Measurements from ENCODE around the gene PCBD2.
A peak's percentile ranks its signal among the peaks of the same experiment; 100 is the strongest.
"Not testable (repeated sequence)": the region's sequence is repeated elsewhere in the genome, so short reads cannot be mapped to it uniquely, and the experiment has no call there.

Gene PCBD2

DNA sequence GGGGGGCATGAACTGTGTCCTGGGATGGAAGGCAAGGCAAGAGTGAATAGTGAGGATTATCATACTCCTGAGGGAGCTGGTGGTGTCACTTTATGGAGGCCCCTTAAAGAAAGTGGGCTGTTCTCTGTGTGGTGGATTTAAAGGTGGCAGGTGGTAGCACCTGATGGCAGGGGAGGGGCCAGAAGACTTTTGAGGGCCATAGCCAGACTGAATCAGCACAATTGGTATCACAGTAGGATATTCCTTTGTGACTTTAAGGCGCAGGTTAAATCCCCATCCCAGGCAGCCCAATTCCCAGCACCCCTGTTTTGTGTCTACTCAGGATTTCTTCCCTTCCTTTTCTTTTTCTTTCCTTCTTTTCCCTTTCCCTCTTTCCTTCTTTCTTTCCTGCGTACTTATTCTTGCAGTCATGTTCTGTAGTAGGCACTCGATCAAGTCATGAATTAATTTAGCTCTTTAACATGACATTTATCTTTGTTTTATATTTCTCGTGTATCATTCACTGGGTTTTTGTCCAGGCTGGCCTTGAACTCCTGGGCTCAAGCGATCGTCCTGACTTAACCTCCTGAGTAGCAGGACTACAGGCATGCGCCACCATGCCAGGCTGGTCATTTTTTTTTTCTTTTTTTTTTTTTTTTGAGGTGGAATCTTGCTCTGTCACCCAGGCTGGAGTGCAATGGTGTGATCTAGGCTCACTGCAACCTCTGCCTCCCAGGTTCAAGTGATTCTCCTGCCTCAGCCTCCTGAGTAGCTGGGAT lies 11.0 kb upstream of the PCBD2 start:
- in situ Hi-C loops (cut with HindIII; ENCODE audit: low pct_ligation_motif_present, low sequenced_read_pairs), result no loop called here
- no peak for DNase-seq
- no peak for TF ChIP-seq CTCF (IDR thresholded peaks at IDR 0.05; ENCODE audit: low read depth, low read length, missing control alignments)
- Histone ChIP-seq H3K27ac (no peak overlapping the region), H3K4me3 (ENCODE audit: low read depth, low read length) (no peak overlapping the region), H3K36me3 (replicated peaks) (peaks cover 3% of the 10 kb centered on the region), H3K27me3 (replicated peaks) (no peaks in the 10 kb centered on the region)

GRCh38 chr5:134902071-134902801 lies 2.7 kb upstream of the PCBD2 start:
- in situ Hi-C loops (cut with HindIII; ENCODE audit: low pct_ligation_motif_present, low sequenced_read_pairs), result no loop called here
- peak; percentile 11 for DNase-seq
- no peak overlapping the region for H3K27ac ChIP-seq
- H3K27me3 ChIP-seq (replicated peaks), result no peaks in the 10 kb centered on the region
- no peak overlapping the region for H3K4me3 ChIP-seq (ENCODE audit: low read depth, low read length)
- TF ChIP-seq CTCF (IDR thresholded peaks at IDR 0.05; ENCODE audit: low read depth, low read length, missing control alignments), result no peak
- H3K36me3 ChIP-seq (replicated peaks), result peaks cover 2% of the 10 kb centered on the region

GRCh38 chr5:134905246-134905996 lies 490 bp downstream of the PCBD2 start:
- Histone ChIP-seq H3K27ac (peak overlapping the region; percentile 89), H3K36me3 (replicated peaks) (no peaks in the 10 kb centered on the region), H3K27me3 (replicated peaks) (no peaks in the 10 kb centered on the region), H3K4me3 (ENCODE audit: low read depth, low read length) (peak overlapping the region; percentile 77)
- TF ChIP-seq CTCF (IDR thresholded peaks at IDR 0.05; ENCODE audit: low read depth, low read length, missing control alignments), result peak; percentile 64
- peak; percentile 63 for DNase-seq
- in situ Hi-C loops (cut with HindIII; ENCODE audit: low pct_ligation_motif_present, low sequenced_read_pairs), result no loop called here

DNA sequence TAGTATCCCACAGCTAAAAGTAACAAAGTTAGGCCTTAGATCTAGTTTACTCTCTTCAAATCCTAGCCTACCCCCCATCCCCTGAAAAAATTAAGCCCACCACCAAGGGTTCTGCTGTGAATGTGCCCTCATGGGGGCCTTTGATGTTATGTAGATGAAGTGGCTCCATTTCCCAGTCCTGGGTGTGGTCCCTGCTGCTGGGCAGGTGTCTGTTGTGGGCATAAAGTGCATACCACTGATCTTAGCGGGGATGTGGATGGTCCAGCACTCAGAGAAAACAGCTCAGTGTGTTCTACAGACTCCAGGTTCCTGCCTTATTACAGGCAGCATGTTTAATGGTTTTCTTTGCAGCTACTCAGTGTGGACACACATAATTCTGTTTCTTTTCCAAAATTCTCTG lies 1.9 kb downstream of the PCBD2 start:
- H3K36me3 ChIP-seq (replicated peaks), result peaks cover 2% of the 10 kb centered on the region
- no peak overlapping the region for H3K4me3 ChIP-seq (ENCODE audit: low read depth, low read length)
- no peak overlapping the region for H3K27ac ChIP-seq
- in situ Hi-C loops (cut with HindIII; ENCODE audit: low pct_ligation_motif_present, low sequenced_read_pairs), result no loop called here
- no peak for DNase-seq
- H3K27me3 ChIP-seq (replicated peaks), result no peaks in the 10 kb centered on the region
- no peak for TF ChIP-seq CTCF (IDR thresholded peaks at IDR 0.05; ENCODE audit: low read depth, low read length, missing control alignments)

- H3K4me3 ChIP-seq (ENCODE audit: low read depth, low read length); DNase-seq; H3K36me3 ChIP-seq (replicated peaks); H3K27me3 ChIP-seq (replicated peaks); H3K27ac ChIP-seq; in situ Hi-C loops (cut with HindIII; ENCODE audit: low pct_ligation_motif_present, low sequenced_read_pairs): not testable (repeated sequence)
Measured at GRCh38 chr5:134910752-134911151, 5.8 kb downstream of the PCBD2 start.

Measured in brain microvascular endothelial cell (primary cell).